Lower leg skin (tissue), 3 donors: ENCODE results near the gene TAMM41.
"Not testable (repeated sequence)": the region's sequence is repeated elsewhere in the genome, so short reads cannot be mapped to it uniquely, and the experiment has no call there.

ENCODE experiments used
- CTCF ChIP-seq, 3 donors: fragments of 450-650 bp; IDR thresholded peaks; one replicate each; pipeline ENCODE4 v1.5.1; 2016; ENCODE audit warnings: antibody characterized with exemption in 3 of 3, mild to moderate bottlenecking in 3 of 3, moderate library complexity in 2 of 3
- POLR2A ChIP-seq, 2 donors: fragments of 450-650 bp; IDR thresholded peaks; one replicate each; pipeline ENCODE4 v1.6.1; 2016 to 2017; ENCODE audit warnings: antibody characterized with exemption in 2 of 2, mild to moderate bottlenecking in 1 of 2, moderate library complexity in 1 of 2

- TF ChIP-seq CTCF, POLR2A (IDR thresholded peaks at IDR 0.05): not testable (repeated sequence)
Observed at GRCh38 chr3:11874707-11875106, 28.0 kb upstream of the TAMM41 start.
